Gastrocnemius medialis (tissue), 4 donors: Measurements from ENCODE around the gene ALMS1.

Experiments
- CTCF ChIP-seq, 5 experiments: fragments of 450-650 bp in 3 of 5; fragments of 200-600 bp in 2 of 5; sonication (generic) in 2 of 5; IDR thresholded peaks in 4 of 5; conservative IDR thresholded peaks in 1 of 5; 1 replicate in 4 of 5; 2 replicates in 1 of 5; pipeline ENCODE4 v1.5.1; 2016 to 2019; ENCODE audit warnings: antibody characterized with exemption in 5 of 5, mild to moderate bottlenecking in 3 of 5, moderate library complexity in 3 of 5
- POLR2A ChIP-seq, 2 donors: fragments of 450-650 bp; IDR thresholded peaks; one replicate each; pipeline ENCODE4 v1.6.1; 2017; ENCODE audit warnings: antibody characterized with exemption in 2 of 2, mild to moderate bottlenecking in 2 of 2, moderate library complexity in 2 of 2

- no peak for TF ChIP-seq CTCF (IDR thresholded peaks at IDR 0.05 in 4 of 5, conservative IDR thresholded peaks at IDR 0.05 in 1 of 5)
- TF ChIP-seq POLR2A (IDR thresholded peaks at IDR 0.05) = no peak
Measured at GRCh38 chr2:73611193-73611592, 225.6 kb downstream of the ALMS1 start.
